ENCODE results near the gene TRPM4.

GRCh38 chr19:49119411-49120324 is 37.9 kb upstream of the TRPM4 start, which contains the start of gene PPFIA3:
- no peak for TF ChIP-seq CTCF (tag by site-specific recombination; IDR thresholded peaks at IDR 0.05)
- no peak for TF ChIP-seq YY2 (tag by site-specific recombination; IDR thresholded peaks at IDR 0.05)
- TF ChIP-seq ZNF76 (tag by site-specific recombination; IDR thresholded peaks at IDR 0.05; ENCODE audit: borderline replicate concordance, low read depth): no peak
- peak; percentile 44 for TF ChIP-seq ZBTB26 (tag by site-specific recombination; optimal IDR thresholded peaks at IDR 0.05)
- TF ChIP-seq ZNF433 (tag by site-specific recombination; IDR thresholded peaks at IDR 0.05; ENCODE audit: low read depth): no peak
- peak; percentile 95 for TF ChIP-seq REST (tag by site-specific recombination; IDR thresholded peaks at IDR 0.05)
- no peak for TF ChIP-seq HOXD13 (CRISPR knock-in tag; IDR thresholded peaks at IDR 0.05; ENCODE audit: borderline replicate concordance)
- no peak for TF ChIP-seq ZFP3 (tag by site-specific recombination; IDR thresholded peaks at IDR 0.05; ENCODE audit: low read depth)
- TF ChIP-seq MEIS1 (CRISPR knock-in tag; IDR thresholded peaks at IDR 0.05; ENCODE audit: borderline replicate concordance): no peak
- no peak for TF ChIP-seq ZBTB49 (tag by site-specific recombination; IDR thresholded peaks at IDR 0.05; ENCODE audit: low read depth)
- TF ChIP-seq ZSCAN4 (tag by site-specific recombination; IDR thresholded peaks at IDR 0.05): no peak

Data from HEK293 (cell line).